Duodenal mucosa (tissue), 2 donors: ENCODE results near the gene C10orf90.

Experiments used
- H3K27ac ChIP-seq: one replicate; pipeline ENCODE4 v1.7.0; 2013; ENCODE audit warnings: low read depth, low read length
- H3K27me3 ChIP-seq, 2 donors: one replicate each; pipeline ENCODE4 v1.7.0; 2013; ENCODE audit warnings: low read length in 2 of 2, control low read depth in 1 of 2; ENCODE audit not compliant: insufficient read depth in 2 of 2, control insufficient read depth in 1 of 2
- H3K36me3 ChIP-seq, 2 donors: one replicate each; pipeline ENCODE4 v1.7.0; 2013; ENCODE audit warnings: low read length in 2 of 2, control low read depth in 1 of 2; ENCODE audit not compliant: insufficient read depth in 2 of 2, control insufficient read depth in 1 of 2
- H3K4me1 ChIP-seq, 2 donors: one replicate each; pipeline ENCODE4 v1.7.0; 2013; ENCODE audit warnings: low read length in 2 of 2, control low read depth in 1 of 2; ENCODE audit not compliant: insufficient read depth in 2 of 2, control insufficient read depth in 1 of 2
- H3K4me3 ChIP-seq, 2 donors: one replicate each; pipeline ENCODE4 v1.7.0; 2013; ENCODE audit warnings: low read length in 2 of 2, low read depth in 1 of 2
- H3K9ac ChIP-seq, 2 donors: one replicate each; pipeline ENCODE4 v1.7.0; 2013; ENCODE audit warnings: low read length in 2 of 2, low read depth in 1 of 2
- H3K9me3 ChIP-seq, 2 donors: one replicate each; pipeline ENCODE4 v1.7.0; 2013; ENCODE audit warnings: low read length in 2 of 2, control low read depth in 1 of 2; ENCODE audit not compliant: control insufficient read depth in 1 of 2

The C10orf90 gene

DNA sequence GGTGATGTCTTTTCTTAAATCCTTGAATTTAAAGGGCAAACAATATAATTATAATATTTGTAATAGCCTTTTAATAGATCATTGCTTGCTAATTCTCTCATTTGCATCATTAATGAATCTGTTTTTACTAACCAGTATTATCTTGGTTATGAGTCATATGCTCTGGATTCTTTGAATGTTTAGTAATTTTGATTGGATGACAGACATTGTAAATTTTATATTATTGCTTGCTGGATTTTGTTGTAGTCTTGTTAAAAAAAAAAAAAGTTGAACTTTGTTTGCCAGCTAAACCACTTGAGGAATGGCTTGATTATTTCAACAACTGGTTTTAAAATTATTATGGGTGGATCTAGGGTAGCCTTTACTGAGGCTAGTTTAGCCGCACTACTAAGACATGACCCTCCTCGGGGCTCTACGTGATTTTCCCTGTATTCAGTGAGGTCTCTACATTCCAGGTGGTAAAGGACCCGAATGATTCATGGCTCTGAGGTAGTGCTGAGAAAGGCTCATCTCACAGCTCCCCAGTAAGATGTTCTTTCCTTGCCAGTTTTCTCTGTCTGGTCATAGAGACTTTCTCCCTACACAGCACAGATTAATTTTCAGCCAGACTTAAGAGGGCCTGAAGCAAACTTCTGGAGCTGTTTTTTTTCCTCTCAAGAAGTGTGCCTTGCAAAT is 8.5 kb downstream of the C10orf90 start:
- Histone ChIP-seq H3K9ac (no peak overlapping the region), H3K27me3 (no peaks in the 10 kb centered on the region), H3K36me3 (no peaks in the 10 kb centered on the region), H3K9me3 (no peaks in the 10 kb centered on the region), H3K4me1 (peaks cover 0 to 11% of the 10 kb centered on the region in 2 donors), H3K27ac (no peak overlapping the region), H3K4me3 (no peak overlapping the region)

DNA sequence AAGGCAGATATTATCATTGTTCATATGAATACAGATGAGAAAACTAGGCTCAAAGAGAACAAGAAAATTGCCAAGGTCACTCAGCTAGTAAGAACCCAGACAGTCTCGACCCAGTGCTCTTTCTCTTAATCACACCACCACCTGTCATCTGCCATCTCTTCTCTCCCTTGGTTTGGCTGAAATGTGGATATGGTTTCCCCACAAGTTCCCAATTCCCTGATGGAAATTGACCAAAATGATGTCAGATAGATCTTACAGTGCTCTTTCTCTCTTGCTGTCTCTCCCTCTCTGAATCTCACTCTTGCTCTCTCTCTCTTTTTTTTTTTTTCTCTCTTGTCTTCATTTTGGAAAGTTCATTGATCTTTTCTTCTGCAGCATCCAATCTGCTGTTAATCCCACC is 9.1 kb downstream of the C10orf90 start:
- H3K36me3 ChIP-seq = no peaks in the 10 kb centered on the region
- peaks cover 0 to 11% of the 10 kb centered on the region in 2 donors for H3K4me1 ChIP-seq
- no peak overlapping the region for H3K27ac ChIP-seq

DNA sequence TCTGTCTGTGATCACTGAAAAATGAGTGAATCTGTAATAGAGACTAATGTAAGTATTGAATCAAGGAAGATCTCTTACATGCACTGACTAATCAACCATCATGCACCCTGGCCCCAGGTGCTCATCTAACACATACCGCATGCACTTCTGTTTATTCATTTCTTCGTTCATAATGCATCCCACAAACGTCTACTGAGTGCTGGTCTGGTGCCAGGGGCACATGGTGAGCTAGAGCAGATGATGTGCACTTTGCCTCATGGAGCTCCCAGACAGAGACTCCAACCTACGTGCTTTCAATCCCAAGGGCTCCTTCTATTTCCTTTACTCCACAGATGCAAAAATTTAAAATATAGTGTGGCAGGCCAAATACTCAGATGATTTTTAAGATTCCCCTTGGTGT is 10.7 kb downstream of the C10orf90 start:
- no peaks in the 10 kb centered on the region for H3K36me3 ChIP-seq
- H3K4me3 ChIP-seq = no peak overlapping the region
- H3K27me3 ChIP-seq = no peaks in the 10 kb centered on the region
- no peaks in the 10 kb centered on the region for H3K9me3 ChIP-seq
- peaks cover 0 to 11% of the 10 kb centered on the region in 2 donors for H3K4me1 ChIP-seq
- no peak overlapping the region for H3K9ac ChIP-seq
- H3K27ac ChIP-seq = no peak overlapping the region

More for the DNA sequence above, 9.1 kb downstream of the C10orf90 start:
- Histone ChIP-seq H3K4me3 (no peak overlapping the region), H3K9ac (no peak overlapping the region), H3K9me3 (no peaks in the 10 kb centered on the region), H3K27me3 (no peaks in the 10 kb centered on the region)

DNA sequence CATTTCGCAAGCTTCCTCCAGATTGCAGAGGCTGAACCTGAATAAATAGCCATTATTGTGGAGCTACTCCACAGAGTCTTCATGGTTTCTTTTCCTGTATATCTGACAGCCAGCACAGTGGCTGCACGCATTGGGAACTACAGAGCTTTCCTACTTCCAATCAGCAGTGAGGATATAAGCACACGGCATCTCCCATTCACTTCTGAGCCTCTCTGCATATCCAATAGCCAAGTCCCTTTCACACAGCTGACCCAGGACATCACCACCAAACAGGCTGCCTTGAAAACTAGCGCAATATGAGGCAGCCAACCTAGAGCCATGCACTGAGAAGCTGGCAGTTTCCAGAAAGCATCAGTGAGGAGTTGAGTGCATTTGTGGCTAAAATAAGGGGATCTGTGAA is 11.6 kb downstream of the C10orf90 start:
- Histone ChIP-seq H3K36me3 (no peaks in the 10 kb centered on the region), H3K4me1 (peaks cover 0 to 11% of the 10 kb centered on the region in 2 donors), H3K27ac (no peak overlapping the region), H3K4me3 (no peak overlapping the region), H3K9ac (no peak overlapping the region), H3K9me3 (no peaks in the 10 kb centered on the region), H3K27me3 (no peaks in the 10 kb centered on the region)

DNA sequence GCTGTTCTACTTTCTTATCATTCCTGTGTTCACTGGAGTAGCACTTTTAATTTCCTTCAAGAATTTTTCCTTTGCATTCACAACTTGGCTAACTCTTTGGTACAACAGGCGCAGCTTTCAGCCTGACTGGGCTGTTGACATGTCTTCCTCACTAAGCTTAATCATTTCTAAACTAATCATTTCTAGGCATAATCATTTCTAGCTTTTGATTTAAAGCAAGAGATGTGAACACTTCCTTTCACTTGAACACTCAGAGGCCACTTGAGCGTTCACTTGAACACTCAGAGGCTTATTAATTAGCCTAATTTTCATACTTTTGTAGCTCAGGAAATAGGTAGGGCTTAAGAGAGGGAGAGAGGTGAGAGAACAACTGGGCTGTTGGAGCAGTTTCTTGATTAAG is 15.9 kb downstream of the C10orf90 start:
- H3K9me3 ChIP-seq = no peaks in the 10 kb centered on the region
- no peaks in the 10 kb centered on the region for H3K4me1 ChIP-seq
- no peaks in the 10 kb centered on the region for H3K27me3 ChIP-seq
- H3K4me3 ChIP-seq = no peak overlapping the region
- H3K27ac ChIP-seq = no peak overlapping the region
- H3K36me3 ChIP-seq = no peaks in the 10 kb centered on the region
- H3K9ac ChIP-seq = no peak overlapping the region

DNA sequence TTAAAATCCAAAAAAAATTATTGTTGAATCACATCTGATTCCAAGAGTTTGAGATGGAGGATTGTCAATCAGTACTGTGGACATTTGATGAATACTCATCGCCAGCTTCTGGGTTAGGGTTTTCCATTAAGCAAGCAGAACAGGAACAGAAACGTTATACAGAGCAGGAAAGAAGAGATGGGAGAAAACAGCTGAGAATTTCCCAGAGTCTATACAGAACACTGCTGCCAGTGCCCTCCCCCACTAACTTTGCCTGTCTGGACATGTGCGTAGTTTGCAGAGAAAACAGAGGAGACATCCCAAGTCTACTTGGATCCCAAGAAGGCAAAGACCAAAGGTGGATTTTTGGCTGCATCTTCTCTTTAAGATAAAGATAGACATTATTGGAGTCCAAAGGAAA is 19.0 kb downstream of the C10orf90 start:
- Histone ChIP-seq H3K27ac (no peak overlapping the region), H3K27me3 (no peaks in the 10 kb centered on the region), H3K9ac (no peak overlapping the region), H3K4me1 (no peaks in the 10 kb centered on the region), H3K9me3 (no peaks in the 10 kb centered on the region), H3K4me3 (no peak overlapping the region), H3K36me3 (no peaks in the 10 kb centered on the region)

DNA sequence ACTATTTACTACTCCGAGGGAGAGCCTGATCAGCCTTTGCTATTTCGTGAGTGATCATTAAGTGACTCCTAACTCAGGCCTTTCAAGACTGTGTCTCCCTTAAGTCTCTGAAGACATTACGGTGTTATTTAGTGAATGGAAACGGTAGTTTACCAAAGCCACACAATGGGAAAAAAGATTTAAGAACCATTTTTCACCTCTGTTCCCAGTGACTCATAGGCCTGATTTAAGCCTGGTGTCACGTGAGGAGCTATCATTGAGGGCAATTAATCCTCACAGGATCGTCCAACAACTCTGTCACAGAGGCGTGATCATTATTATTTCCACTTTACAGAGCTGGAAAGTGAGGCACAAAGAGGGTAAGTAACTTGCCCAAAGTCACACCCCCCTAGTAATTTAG is 20.3 kb downstream of the C10orf90 start:
- H3K9me3 ChIP-seq = no peaks in the 10 kb centered on the region
- H3K27ac ChIP-seq = no peak overlapping the region
- H3K27me3 ChIP-seq = no peaks in the 10 kb centered on the region
- H3K4me3 ChIP-seq = no peak overlapping the region
- no peaks in the 10 kb centered on the region for H3K4me1 ChIP-seq
- H3K9ac ChIP-seq = no peak overlapping the region
- H3K36me3 ChIP-seq = no peaks in the 10 kb centered on the region

DNA sequence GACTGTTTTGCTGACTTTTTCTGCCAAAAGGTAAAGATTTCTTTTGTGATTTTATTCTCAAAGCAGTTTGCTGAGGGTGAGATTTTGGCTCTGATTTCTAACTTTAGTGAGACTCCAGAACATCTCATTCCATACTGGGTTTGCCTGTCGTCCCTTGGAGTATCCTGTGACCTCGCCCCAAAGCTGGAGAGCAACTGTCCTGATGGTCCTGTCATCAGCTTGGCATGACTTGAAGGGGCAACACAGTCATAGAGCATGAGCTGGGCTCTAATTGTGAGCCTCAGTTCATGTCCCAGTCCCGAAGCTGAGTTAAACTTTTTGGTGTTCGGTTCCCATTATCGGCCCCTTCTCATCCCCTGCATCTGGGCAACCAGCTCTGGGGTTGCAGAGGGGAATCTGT is 23.4 kb downstream of the C10orf90 start:
- H3K9me3 ChIP-seq = no peaks in the 10 kb centered on the region
- no peaks in the 10 kb centered on the region for H3K27me3 ChIP-seq
- H3K36me3 ChIP-seq = no peaks in the 10 kb centered on the region
- no peak overlapping the region for H3K9ac ChIP-seq
- no peak overlapping the region for H3K4me3 ChIP-seq
- no peaks in the 10 kb centered on the region for H3K4me1 ChIP-seq
- H3K27ac ChIP-seq = no peak overlapping the region

DNA sequence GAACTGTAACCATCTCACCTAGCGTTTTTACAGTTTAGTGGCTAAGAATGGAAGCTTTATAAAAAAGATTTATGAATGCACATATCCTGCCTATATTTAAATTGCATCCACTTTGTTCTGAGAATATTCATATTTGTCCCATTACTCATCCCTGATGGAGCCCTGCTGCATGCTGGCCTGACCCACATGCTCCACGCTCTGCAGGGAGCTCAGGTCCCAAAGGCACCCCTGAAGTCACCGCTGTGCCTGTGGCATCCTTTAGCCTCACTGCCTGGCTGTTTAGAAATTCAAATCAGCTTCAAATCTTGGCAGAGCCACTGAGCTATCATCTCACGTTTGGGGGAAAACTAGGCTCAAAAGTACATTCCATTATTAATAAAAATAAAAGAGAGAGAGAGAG is 24.4 kb downstream of the C10orf90 start:
- no peaks in the 10 kb centered on the region for H3K4me1 ChIP-seq
- H3K27ac ChIP-seq = no peak overlapping the region
- H3K27me3 ChIP-seq = no peaks in the 10 kb centered on the region
- H3K9me3 ChIP-seq = no peaks in the 10 kb centered on the region
- H3K36me3 ChIP-seq = no peaks in the 10 kb centered on the region
- no peak overlapping the region for H3K4me3 ChIP-seq
- H3K9ac ChIP-seq = no peak overlapping the region

DNA sequence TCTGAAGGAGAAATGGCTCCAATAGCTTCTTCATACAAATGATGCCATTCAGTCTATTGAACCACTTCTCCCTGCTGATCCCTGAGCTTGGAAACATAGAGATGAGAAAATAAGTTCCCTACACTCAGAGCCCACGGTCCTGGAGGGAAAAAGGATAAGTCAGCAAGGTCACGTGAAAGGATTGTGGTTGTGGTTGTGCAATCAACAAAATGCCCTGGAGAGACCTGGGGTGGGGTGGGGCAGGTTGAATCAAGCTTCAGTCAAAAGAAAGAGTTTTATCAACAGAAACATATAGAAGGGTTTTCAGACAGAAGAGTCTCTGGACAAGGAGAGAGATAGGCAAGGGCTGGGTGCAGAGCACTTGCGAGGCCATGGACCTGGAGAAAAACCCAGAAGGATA is 30.1 kb downstream of the C10orf90 start:
- no peak overlapping the region for H3K9ac ChIP-seq
- H3K27ac ChIP-seq = no peak overlapping the region
- H3K4me1 ChIP-seq = no peaks in the 10 kb centered on the region
- H3K36me3 ChIP-seq = no peaks in the 10 kb centered on the region
- no peak overlapping the region for H3K4me3 ChIP-seq
- no peaks in the 10 kb centered on the region for H3K27me3 ChIP-seq
- H3K9me3 ChIP-seq = no peaks in the 10 kb centered on the region

DNA sequence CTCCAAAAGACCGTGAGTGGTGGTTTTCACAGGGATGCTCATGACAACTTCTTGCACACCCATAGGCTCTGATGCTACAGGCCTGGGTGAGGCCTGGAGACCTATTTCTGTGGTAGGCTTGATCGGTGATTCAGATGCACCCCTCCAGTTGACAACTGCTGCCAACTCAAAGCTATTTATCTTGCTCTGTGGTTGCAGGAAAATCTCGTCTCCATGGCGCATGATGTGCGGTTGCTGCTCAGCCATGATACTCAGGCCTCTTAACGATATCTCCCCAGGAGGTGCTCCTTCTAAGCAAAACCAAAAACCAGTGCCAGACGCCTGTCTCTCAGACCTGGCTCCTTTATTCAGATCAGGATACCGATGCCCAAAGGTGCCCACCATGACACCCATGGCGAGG is 31.4 kb downstream of the C10orf90 start:
- no peak overlapping the region for H3K9ac ChIP-seq
- no peak overlapping the region for H3K27ac ChIP-seq
- no peak overlapping the region for H3K4me3 ChIP-seq
- H3K4me1 ChIP-seq = no peaks in the 10 kb centered on the region
- no peaks in the 10 kb centered on the region for H3K9me3 ChIP-seq
- no peaks in the 10 kb centered on the region for H3K36me3 ChIP-seq
- no peaks in the 10 kb centered on the region for H3K27me3 ChIP-seq
